GM21528 (cell line): ENCODE measurements around the gene AGBL1.

Experiments
- ATAC-seq: cut with Tn5 transposase; IDR thresholded peaks from one replicate; pipeline ENCODE4 v1.9.1; 2021; ENCODE audit warnings: mild to moderate bottlenecking, moderate library complexity; ENCODE audit not compliant: unreplicated experiment, low FRiP score

Gene AGBL1

DNA sequence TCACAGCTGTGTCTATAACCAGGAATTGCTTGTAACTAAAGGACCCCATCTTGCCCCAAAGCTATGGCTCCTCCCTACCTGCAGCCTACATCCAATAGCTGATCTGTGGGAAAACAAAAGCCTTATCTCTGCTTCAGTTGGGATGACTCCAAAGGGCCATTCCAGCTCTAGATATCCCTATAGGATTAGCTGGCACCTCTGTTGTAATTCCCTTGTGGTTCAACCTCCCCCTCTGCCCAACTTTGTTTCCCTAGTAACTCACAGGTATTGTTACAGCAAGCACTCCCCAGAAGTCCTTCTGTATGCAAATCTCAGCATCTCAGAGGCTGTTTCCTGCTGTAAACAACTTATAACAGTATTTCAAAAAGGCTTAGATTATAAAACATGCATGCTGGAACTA, 478.6 kb downstream of the AGBL1 start:
- ATAC-seq = no peak

DNA sequence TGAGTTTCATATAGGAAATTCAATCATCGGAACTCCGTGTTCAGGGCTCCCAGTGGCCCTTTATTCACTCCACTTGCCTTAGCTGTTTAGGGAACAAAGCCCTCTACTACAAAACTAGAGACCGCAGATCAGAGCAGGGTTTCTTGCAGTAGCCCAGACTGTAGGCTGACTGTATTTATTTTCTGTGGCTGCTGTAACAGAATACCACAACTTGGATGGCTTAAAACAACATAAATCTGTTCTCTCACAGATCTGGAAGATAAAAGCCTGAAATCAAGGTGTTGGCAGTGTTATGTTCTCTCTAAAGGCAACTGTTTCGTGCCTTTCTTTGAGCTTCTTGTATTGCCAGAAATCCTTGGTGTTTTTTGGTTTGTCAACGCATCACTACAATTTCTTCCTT, 479.0 kb downstream of the AGBL1 start:
- ATAC-seq = no peak

DNA sequence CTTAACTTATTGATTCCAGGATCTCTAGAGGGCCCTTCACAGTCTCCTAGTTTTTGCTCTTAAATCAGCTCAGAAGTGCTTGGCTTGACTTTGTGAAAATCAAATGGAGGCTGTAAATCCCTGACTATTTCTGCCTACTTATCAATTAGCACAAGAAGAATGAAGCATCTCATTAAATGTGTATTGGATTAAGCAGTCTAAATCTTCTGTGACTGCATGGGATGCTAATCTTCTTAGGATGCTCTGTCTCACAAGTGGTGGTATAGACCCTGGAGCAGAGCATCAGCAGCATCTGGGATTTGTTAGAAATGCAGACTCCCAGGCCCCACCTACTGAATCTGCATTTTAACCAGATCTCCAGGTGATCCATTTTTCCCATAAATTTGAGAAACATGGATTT, 488.7 kb downstream of the AGBL1 start:
- ATAC-seq = no peak

DNA sequence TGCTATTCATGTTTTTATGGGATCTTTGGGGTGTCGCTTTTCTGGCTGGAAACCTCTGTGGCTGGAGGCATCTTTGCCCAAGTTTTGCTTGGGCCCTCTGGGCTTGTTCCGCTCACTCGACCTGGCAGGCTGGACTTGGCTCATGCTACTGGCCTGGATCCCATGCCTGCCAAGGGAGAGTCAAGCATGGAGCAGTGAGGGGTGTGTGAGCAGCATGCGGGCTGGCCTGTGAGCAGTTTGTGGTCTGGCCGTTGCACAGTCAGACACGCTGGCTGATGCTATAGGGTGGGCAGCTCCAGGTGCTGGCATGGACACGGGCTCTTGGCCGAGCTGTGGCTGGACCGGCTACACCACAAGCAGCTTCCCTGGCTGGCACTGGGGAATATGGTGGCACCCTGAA, 491.1 kb downstream of the AGBL1 start:
- no peak for ATAC-seq

DNA sequence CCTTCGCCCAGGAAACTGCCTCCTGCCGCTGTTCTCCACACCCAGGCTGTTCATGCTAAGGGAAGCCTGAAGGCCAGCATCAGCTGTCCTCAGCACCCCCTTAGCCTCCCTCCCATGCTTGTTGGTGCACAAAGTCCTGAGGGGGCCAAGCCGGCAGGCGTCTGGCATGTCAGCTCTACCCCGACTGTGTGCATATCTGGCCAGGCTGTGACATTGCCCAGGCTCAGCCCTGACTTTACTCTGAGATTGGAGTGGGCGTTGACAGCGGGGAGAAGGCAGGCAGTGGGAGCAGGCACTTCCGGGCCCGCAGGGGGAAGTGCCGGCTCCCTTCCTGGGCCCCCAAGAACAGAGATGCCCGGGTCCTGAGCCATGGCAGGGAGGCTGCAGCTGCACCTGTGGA, 492.2 kb downstream of the AGBL1 start:
- no peak for ATAC-seq

DNA sequence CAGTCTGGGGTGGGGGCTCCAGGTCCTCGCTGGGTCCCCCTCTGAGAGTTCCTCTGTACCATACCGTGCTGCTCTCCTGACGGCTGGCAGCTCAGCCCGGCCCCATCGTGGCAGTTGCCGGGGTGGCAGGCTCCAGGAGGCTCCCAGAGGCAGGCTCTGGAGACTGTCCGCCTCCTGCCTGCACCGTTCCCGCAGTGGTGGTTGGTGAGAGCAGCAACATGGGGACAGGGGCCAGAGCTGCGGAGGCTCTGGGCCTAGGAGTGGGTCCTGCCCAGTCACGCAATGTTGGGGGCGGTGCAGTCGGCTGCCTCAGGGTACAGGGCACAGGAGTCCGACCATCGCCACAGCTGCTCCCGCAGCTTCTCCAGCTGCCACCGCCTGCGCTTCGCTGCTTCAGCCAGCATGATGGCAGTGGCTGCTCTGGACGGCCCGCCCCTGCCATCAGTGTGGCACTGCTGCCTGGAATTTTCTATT, 492.7 kb downstream of the AGBL1 start:
- ATAC-seq = no peak

DNA sequence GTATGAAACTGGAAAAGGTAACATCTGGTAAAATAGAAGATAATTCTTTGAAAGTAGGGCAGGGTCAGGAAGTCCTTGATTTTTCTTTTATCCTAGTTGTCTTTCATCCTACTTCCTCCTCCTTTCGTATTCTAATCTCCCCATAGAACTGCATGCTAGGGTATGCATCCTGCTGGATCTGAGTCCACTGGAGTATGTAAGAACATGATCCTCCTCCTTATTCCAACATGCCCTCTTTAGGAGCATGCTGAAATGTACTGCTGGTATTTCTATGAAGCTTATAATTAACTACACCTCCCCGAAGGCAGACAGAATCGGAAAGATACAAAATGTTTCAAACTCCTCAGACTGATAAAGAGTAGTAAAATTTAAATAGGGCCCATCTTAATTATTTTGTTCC, 493.8 kb downstream of the AGBL1 start:
- no peak for ATAC-seq

DNA sequence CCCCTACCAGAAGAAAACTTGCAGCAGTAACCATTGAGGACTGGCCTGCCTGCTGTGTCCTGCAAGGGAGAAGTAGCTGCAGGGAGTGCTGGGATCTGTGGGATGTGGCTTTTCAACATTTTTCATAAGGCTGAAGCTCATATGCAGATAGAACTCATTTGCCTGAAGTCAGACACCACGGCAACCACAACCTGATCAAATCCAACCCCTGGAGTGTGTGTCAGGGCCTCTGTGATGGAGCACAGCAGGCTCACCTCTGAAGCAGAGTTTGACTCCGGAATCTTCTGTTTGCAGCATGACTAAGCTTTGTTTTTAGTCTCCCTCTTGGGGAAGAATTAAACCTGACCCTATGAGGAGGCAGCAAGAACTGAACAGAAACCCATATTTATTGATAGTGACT, 508.7 kb downstream of the AGBL1 start:
- ATAC-seq = no peak

DNA sequence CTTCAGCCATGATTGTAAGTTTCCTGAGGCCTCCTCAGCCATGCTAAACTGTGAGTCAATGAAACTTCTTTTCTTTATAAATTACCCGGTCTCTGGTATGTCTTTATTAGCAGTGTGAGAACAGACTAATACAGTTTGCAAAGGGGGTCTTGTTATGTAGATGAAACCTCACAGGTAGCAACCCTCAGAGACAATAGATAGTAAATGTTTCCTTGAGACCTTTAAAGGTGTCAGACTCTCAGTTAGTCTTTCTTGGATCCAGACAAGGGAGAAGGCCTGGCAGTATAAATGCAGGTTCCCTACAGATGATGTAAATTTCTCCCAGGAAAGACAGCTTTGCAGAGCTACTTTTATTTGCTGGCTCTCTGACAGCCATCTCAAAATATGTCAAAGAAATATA, 510.8 kb downstream of the AGBL1 start:
- ATAC-seq = no peak

DNA sequence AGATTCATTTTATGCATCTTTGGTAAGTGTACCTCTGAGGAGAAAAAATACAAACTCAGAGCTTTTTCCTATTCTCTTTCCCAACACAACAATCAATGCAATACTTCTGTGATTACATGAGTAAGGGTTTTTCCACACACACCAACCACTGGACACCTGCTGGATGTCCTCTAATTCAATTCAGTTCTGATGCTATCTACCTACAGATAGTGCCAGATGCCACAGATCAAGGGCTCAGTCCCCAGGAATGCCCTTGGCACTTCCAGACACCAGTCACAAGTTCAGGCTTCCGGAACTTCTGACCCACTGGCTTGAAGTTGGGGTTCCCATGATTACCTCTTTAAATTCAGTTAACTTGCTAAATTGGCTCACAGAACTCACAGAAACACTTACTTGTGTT, 511.5 kb downstream of the AGBL1 start:
- ATAC-seq = no peak

DNA sequence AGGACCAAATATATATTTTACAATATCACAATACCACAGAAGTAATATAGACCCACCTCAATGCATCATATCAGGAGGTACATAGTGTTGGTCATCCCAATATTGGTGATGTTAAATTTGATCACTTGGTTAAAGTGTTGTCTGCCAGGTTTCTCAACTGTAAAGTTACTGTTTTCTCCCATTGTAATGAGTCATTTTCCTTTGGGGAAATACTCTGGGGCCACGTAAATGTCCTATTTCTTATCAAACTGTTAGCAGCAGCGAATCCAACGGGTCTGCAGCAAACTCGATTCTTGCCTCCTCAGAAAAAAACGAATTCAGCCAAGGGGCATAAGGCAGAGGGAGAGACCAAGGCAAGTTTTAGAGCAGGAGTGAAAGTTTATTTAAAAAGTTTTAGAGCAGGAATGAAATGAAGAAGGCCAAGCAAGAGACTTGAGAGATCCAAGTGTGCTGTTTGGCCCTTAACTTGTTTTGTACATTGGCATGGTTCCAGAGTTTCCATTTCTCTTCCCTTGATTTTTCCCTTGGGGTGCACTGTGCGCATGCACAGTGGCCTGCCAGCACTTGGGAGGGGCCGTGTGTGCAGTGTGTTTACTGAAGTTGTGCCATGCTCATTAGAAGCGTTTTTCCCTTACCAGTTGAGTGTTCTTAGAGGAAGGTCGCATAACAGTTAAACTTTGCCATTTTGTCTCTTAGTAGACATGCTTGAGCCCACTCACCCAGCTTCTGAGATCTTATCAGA, 512.5 kb downstream of the AGBL1 start:
- ATAC-seq = no peak

DNA sequence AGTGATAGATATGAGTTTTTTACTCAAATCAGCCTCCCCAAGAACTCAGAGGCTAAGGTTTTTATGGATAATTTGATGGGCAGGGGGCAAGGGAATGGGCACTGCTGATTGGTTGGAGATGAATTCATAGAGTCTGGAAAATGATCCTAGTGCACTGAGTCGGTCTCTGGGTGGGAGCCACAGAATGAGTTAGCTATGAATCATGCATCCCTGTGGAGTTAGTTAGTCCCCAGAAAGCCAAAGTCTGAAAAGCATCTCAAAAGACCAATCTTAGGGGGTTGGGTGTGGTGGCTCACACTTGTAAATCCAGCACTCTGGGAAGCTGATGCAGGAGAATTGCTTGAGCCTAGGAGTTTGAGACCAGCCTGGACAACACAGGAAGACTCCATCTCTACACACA, 516.1 kb downstream of the AGBL1 start:
- no peak for ATAC-seq

DNA sequence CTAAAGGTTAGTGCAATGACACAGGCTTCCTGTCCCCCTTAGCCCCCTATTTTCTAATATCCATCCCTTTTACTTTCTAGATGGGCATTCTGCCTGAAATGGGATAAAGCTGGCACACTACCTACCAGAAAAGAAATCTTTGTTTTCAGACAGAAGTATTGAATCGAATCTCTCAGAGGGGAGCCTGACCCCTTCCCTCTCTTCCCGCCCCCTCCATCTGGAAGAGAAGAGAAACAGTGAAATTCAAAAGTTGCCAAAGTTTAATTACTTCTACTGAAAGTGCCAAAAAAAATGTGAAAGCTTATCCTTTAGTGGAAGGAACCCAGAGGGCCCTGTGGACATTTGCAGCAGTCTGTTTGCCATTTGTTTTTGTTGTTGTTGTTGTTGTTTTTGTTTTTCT, 523.8 kb downstream of the AGBL1 start:
- ATAC-seq = no peak

DNA sequence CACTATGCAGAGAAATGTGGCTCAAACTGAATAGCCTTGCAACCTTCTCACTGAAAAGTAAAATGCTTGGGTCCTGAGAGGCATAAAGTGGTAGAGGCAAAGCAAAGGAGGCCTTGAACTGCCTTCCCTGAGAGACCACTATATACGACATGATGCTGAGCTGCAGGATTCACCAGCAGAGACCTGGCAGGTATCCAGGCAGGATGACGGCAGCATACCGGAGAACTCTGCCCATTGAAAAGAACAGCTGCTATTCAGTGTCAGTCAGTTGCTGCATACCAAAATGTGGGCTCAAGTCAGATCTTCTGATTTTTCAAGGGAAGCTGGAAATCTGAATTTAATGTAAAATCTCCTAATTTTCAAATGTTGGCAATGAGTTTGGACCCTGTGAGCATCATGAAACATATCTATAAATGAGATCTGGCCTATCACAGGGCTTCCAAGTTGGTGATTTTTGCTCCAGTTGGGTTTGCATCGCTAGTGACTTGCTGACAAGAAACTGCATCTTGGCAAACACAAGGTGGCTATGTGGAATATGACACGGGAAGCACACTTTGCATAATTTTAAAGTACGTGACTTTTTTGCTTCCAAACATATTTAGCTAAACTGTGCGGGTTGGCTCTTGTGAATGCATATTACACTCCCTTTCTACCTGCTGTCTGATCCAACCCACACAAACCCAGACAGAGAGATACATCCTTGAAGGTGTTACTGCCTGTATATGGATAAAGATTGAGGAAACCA, 529.0 kb downstream of the AGBL1 start:
- ATAC-seq = no peak

DNA sequence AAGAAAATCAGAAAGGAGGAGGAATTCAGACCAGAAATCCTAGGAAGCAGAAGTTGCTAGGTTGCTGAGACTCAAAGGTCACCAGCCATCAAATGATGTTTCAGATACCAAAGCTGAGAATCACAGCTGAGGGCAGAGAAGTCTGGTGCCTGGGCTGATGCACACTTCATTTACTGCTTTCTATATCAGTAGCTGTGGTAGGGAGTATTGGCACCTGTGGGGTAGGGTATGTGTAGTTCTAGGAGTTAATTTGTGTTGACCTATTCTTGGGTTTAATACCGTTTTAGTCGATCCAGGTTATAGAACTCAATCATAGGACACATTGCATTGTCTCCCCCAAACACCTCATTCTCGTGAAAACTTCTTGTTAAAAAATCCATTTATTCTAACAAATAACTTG, 529.6 kb downstream of the AGBL1 start:
- no peak for ATAC-seq

DNA sequence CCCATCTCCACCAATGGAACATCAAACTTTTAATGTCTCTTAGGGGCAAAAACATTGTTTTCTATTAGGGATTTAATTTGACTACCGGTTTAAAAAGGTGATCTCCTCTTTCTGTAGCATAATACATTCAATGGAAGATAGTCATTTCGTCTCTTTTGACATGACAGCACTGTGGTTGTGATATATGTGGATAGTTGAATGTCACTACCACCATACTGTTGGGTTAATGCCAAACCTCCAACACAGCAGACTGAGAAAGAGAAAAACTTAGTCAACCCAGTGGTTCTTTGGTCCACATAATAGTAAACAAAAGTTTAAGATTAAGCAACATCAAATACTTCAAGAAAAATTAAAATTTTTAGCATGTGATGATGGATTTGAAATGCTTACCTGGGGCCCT, 530.4 kb downstream of the AGBL1 start:
- ATAC-seq = no peak

DNA sequence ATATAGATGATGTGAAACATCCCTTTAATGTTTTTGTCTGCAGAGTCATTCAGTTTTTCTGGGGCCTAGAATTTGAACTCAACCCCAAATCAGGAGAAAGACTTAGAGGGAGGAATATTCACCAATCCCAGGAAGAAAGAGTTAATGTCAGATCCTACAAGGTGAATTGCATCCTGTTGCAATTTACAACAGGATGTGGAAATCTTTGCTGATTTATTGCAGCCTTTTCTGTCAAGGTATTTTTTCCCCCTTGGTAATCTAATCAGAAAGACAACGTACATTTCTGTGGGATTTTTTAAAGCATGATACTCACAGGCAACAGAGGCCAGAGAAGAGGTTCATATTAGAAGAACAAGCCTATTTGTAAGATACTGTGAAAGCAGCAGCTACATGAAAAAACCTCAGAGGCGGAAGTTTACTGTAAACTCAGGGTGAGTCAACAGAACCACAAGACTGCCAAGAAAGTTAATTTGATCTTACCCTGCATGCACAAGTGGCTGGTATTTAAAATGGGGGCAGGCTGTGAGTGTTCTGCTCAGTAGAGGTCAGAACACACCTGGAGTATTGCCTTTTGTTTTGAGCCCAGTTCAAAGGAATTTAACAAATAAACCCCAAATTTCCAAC, 531.9 kb downstream of the AGBL1 start:
- no peak for ATAC-seq

DNA sequence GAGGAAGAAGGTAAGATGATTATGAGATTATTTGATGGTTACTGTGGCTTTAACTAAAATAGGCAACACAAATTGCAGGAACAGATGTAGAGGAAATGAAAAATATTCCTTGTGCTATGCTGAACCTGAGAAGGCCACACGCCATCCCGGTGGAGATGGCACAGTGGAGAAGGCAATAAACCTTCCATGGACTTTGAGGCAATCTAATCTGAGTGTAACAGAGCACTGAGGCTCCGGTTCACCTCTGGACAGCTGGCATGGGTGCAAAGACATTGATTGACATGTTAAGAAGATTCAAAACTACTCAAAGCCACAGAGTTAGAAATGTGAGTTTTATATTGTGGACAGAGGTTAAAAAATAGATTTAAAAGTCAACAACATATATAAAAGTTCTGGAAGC, 535.7 kb downstream of the AGBL1 start:
- ATAC-seq = no peak

DNA sequence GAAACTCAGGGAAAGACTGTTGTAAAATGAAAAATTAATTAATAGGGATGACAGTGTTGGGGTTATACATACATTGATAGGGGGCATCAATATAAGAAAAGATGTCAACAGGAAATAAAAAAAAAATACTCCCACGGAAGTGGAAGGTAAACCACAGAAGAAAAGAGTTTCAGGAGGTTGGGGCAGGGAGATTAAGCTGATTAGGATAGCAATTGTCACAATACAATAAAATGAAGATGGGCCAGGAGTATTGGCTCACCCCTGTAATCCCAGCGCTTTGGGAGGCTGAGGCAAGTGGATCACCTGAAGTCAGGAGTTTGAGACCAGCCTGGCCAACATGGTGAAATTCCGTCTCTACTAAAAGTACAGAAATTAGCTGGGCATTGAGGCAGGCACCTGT, 536.1 kb downstream of the AGBL1 start:
- ATAC-seq = no peak

DNA sequence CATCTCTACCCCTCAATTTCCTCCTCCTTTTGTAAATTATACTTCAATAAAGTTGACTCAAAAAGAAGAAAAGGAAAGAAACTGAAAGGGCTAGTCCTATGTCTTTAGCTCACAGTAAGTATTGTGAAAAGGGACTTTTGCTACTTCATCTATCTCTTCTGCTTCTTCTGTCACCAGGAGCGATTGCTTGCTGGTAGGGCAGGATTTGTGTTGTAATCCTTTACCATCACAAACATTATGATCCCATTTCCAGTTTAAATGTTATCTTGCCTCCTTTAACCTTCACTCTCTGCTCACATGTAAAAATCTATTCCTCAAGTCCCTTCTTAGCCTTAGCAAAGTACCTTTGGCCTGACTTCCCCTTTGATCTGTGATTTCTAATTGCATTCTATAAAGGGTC, 537.1 kb downstream of the AGBL1 start:
- no peak for ATAC-seq

DNA sequence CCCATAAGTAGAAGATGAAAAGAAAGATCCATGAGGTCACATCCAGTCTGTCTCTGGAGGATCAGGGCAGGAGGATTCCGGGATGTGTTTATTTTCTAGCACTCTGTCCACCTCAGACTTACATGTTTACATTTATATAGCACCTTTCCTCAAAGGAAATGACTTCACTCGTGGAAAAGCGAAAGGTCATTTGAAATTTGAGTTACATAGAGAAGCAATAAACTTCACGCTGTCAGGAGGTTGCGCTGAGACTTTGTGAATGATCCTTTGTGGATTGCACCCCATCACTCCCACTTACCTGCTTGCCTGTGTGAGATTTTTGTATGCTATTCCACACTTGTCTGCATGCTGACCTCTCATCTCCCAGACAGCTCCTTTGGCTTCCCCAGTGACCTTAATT, 540.5 kb downstream of the AGBL1 start:
- no peak for ATAC-seq
